C4-2B (cell line): ENCODE results near the gene KIAA0825.

Source experiments
- ZFX ChIP-seq: fragments of 450-650 bp; IDR thresholded peaks from 2 replicates; pipeline ENCODE4 v1.6.1; 2017
- TF ChIP-seq, protein P1 (sequence below): fragments of 450-650 bp; conservative IDR thresholded peaks from 2 replicates; pipeline ENCODE4 v1.5.1; 2017; ENCODE audit warnings: mild to moderate bottlenecking

GRCh38 chr5:94470802-94471201 lies 147.6 kb downstream of the KIAA0825 start:
- TF ChIP-seq, protein P1, sequence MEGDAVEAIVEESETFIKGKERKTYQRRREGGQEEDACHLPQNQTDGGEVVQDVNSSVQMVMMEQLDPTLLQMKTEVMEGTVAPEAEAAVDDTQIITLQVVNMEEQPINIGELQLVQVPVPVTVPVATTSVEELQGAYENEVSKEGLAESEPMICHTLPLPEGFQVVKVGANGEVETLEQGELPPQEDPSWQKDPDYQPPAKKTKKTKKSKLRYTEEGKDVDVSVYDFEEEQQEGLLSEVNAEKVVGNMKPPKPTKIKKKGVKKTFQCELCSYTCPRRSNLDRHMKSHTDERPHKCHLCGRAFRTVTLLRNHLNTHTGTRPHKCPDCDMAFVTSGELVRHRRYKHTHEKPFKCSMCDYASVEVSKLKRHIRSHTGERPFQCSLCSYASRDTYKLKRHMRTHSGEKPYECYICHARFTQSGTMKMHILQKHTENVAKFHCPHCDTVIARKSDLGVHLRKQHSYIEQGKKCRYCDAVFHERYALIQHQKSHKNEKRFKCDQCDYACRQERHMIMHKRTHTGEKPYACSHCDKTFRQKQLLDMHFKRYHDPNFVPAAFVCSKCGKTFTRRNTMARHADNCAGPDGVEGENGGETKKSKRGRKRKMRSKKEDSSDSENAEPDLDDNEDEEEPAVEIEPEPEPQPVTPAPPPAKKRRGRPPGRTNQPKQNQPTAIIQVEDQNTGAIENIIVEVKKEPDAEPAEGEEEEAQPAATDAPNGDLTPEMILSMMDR = no peak
- no peak for TF ChIP-seq ZFX
